ENCODE measurements around the gene STX11.

- TF ChIP-seq EZH2 (IDR thresholded peaks at IDR 0.05; ENCODE audit: insufficient read depth, poor library complexity, severe bottlenecking) (no peak), EZH2phosphoT487 (IDR thresholded peaks at IDR 0.05; ENCODE audit: insufficient read depth, low read depth) (no peak)
These were observed 19.0 kb upstream of the STX11 start for GRCh38 chr6:144131248-144131709.

Data from GM23248 (cell line).